Posterior vena cava (tissue), 2 donors: ENCODE measurements around the gene BMX. TPM values are rescaled to one million over a fixed set of nuclear protein-coding genes. Genes with fewer than 3 reads are reported as not detected.

Source experiments
- total RNA-seq, 2 donors: library from RNA; stranded (reverse); fragmentation: NEBNext Ultra II Directional; extraction: Animal tissue kit (Norgen Biotek cat#: 25700); gene quantifications; one replicate each; pipeline ENCODE4 v1.2.1, GENCODE V29; 2021
- donor health status: DM: yes; HTN: yes; CAD: no.
- donor health status: DM: yes; HTN: yes; CAD: no.

BMX gene
- total RNA-seq, 2 donors from 2014 or later, result 4.4 to 7.0 TPM

Other genes starting within 250 kb of the BMX start
- gene ASB9, start 230.7 kb upstream of the BMX start, total RNA-seq, result 1 to 10 TPM; 1.4 to 2.3 TPM
- gene ASB11, start 185.2 kb upstream of the BMX start, total RNA-seq, result not detected
- 10 to 100 TPM; 11.4 to 11.9 TPM for gene PIGA, start 165.3 kb upstream of the BMX start, total RNA-seq
- gene VEGFD, start 116.4 kb upstream of the BMX start, total RNA-seq, result 1 to 10 TPM; 2.7 to 4.1 TPM
- 10 to 100 TPM; 10.4 to 12.2 TPM for gene PIR, start 7.5 kb upstream of the BMX start, total RNA-seq
- gene ACE2, start 100.2 kb downstream of the BMX start, total RNA-seq, result 1 to 10 TPM; 1.0 to 1.6 TPM
- gene CLTRN, start 164.0 kb downstream of the BMX start, total RNA-seq, result under 1 TPM; 0.48 to 0.51 TPM
- 10 to 100 TPM; 16.9 to 23.1 TPM for gene CA5B, start 237.5 kb downstream of the BMX start, total RNA-seq